HG03025 (cell line): ENCODE data around the gene SLC3A2.
"Not testable (repeated sequence)": the region's sequence is repeated elsewhere in the genome, so short reads cannot be mapped to it uniquely, and the experiment has no call there.

Experiments used
- ATAC-seq: cut with Tn5 transposase; IDR thresholded peaks from one replicate; pipeline ENCODE4 v1.9.1; 2021; ENCODE audit warnings: mild to moderate bottlenecking, moderate library complexity; ENCODE audit not compliant: unreplicated experiment, low FRiP score

SLC3A2 gene

GRCh38 chr11:62880803-62881578, at the start of gene SLC3A2:
Gene SLC3A2 (plus strand): TSS chr11:62880896. CDS start chr11:62881024, 128 bp downstream.
- ATAC-seq, result peak; percentile 69

DNA sequence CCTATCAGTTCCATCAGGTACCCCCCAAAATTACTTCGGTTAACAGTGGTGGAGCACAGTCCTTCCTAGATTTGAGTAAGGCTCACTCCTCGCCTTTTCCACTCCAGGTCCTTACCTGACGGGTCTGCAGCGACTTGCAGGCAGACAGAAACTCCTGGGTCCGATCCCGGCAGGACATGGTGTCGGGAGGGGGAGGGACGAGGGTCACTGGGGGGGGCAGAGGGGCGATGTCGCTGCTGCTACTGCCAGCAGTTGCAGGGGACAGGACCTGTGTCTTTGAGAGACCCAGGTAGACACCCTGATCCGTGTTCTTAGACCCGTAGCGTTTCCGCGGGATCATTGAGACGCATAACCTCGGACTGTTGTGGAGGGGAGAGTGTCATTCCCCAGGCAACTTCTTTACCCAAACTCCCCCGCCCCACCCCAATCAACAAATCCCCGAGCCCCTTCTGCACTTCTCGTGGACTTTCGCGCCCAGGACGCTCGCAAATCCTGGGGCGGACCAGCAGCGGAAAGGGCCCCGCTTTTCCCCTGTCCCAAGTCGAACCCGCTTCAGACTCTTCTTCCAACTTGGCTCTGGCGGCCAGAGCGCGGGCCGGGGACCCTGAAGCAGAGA, 49.7 kb upstream of the SLC3A2 start:
- ATAC-seq, result no peak

DNA sequence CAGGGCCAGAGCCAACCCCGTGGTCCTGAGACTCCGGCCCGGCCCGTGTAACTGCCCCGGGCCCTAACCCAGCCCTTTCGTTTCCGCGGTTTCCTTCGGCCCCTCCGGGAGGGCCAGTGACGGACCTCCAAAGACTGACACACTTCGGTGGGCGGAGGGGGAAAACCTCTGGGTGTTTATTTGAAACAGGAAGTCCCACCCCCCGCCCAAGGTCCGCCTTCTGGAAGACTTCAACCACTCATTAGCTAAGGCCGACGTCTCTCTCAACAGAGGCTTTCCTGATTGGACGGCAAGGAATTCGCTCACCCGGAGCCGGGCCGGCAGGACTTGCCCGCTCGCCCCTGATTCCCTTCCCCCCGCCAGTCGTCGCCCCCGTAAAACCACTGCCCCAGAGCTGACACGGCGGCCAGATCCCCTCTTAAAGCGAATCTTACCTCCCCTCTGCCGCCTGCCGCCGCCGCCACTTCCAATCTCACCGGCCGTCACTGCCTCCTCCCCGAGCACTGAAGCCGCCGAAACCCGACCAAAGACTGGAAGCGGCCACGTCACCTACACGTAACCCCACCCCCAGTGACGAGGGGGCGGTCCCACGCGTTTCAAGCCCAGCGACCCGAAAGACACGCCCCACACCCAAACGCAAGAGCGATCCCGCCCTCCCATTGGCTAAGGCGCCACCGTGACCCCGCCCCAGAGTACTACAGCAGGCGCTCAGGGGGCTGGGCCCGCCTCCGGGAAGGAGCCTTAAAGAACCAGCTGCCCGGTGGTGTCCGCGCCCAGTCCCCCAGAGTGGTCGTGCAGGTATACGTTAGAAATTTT, 49.0 kb upstream of the SLC3A2 start, which contains the start of gene STX5:
TSS of gene STX5 (minus strand) at position 532 of the 816 bp plus-strand sequence. CDS start 808 bp downstream, outside the sequence.
- ATAC-seq, result peak; percentile 71

GRCh38 chr11:62832336-62833234, 48.1 kb upstream of the SLC3A2 start, which contains the start of gene TEX54:
Gene TEX54 (minus strand): TSS chr11:62832841.
- peak; percentile 9 for ATAC-seq

- no peak for ATAC-seq
Measured at GRCh38 chr11:62835336-62835735, 45.4 kb upstream of the SLC3A2 start.

DNA sequence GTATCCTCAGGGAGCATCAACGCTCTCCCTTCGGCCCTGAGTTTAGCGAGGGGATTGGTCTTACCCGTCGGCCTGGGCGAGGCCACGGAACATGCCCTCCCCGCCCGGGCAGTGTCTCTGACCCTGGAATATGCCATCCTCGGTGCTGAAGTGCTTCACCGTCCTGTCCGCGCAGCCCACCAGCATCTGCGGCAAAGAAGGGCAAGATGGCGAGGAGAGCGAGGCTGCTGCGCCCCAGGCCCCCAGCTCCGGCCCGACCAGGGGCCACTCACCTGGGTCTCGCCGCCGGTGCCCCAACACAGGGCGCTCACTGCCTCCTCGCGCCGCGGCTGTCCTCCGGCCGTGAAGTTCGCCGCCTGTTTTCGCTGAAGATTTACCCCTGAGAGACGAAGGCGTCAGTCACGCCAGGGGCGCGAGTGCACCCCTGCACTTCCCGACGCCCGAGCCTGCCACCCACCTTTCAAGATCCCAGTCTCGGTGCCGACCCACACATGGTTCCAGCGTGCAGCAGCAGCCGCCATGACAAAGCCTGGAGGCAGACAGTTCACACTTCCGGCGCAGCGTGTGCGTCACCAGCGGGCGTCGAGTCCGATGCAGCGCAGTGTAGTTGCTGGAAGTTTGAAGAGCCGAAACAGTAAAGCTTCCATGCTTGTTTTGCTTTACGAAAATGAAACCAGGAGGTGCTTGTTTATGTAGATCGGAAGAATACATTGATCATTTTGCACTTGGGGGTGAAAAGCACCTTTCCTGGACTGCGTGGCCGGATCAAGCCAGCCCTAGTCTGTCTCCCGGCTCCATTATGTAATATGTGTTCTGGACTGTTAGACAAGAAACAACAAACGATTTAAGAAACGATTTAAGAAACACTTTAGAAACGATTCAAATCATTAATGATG, 41.4 kb upstream of the SLC3A2 start, which contains the start of gene WDR74:
TSS of gene WDR74 (minus strand) at position 541 of the 896 bp plus-strand sequence. CDS start at position 521, 20 bp downstream.
- peak; percentile 35 for ATAC-seq

GRCh38 chr11:62840721-62841360, 39.9 kb upstream of the SLC3A2 start:
- ATAC-seq, result peak; percentile 12

DNA sequence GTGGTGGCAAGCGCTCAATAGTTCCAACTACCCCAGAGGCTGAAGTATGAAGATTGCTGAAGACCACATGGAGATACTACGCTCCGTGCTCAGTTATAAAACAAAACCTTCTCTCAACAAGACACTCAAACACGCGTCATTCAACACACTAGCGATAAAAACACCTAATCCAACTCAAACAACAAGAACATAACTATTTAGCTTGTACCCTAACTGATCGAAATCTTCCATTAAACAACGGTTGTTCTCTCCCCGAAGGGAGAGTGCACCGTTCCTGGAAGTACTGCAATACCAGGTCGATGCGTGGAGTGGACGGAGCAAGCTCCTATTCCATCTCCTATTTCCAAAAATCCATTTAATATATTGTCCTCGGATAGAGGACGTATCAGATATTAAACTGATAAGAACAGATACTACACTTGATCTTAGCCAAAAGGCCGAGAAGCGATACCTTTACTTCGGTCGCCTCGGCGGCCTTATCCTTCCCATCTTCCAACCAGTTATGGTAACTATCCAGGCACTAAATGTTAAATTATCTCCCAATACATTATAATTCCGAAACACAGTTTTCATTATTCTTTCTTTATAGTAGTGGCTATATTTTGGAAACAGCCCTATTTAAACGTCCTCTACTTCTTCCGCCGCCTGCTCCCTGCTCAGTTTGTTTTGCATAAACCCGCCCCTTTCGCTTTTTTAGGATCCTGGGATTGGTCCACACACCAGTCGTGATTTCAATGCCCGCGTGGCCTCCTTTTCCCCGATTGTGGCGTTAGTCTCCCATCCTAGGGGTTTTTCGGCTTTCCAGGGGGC, 39.1 kb upstream of the SLC3A2 start:
- ATAC-seq, result peak; percentile 37

DNA sequence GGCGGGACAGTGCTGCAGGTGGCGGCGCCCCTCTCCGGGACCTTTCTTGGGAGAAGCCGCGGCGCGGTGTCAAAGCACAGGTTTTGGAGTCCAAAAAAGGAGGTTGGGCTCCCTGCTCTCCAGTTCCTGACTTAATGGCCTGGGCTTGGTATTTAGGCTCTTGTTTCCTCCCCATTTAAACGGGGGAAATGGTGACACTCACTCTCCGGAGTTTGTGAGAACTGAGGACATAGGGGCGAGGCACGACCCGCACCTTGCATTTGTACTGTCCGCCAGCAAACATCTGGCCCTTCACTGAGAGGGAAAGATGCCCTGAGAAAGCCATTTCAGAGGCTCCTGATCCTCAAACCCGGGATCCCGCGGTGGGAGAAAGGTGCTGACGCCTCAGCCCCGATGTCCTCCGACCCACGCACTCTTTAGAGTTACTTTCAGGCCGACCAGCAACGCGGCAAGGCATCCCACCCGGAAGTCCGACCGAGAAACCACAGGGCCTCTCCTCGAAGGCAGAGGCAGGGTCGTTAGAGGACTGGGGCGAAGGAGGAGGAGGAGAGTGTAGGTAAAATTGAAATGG, 38.4 kb upstream of the SLC3A2 start:
- no peak for ATAC-seq

DNA sequence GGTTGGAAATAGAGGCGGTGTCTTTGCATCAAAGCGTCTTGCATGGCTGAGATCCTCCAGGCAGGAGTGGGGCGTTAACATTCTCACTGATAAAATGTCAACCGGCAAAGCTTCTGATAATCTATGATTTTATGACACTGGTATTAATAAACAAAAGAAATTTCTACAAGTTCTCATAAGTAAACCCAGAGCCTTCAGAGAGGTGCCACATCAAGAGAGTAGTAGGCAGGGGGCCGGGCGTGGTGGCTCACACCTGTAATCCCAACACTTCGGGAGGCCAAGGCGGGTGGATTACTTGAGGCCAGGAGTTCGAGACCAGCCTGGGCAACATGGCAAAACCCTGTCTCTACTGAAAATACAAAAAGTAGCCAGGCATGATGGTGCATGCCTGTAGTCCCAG, 37.8 kb upstream of the SLC3A2 start:
- ATAC-seq, result not testable (repeated sequence)

GRCh38 chr11:62843466-62843865, 37.2 kb upstream of the SLC3A2 start:
- no peak for ATAC-seq

GRCh38 chr11:62844154-62844553, 36.5 kb upstream of the SLC3A2 start:
- ATAC-seq, result no peak

- ATAC-seq, result no peak
Measured at GRCh38 chr11:62846177-62846576, 34.5 kb upstream of the SLC3A2 start.

- no peak for ATAC-seq
Measured at GRCh38 chr11:62847767-62848314, 32.9 kb upstream of the SLC3A2 start.

DNA sequence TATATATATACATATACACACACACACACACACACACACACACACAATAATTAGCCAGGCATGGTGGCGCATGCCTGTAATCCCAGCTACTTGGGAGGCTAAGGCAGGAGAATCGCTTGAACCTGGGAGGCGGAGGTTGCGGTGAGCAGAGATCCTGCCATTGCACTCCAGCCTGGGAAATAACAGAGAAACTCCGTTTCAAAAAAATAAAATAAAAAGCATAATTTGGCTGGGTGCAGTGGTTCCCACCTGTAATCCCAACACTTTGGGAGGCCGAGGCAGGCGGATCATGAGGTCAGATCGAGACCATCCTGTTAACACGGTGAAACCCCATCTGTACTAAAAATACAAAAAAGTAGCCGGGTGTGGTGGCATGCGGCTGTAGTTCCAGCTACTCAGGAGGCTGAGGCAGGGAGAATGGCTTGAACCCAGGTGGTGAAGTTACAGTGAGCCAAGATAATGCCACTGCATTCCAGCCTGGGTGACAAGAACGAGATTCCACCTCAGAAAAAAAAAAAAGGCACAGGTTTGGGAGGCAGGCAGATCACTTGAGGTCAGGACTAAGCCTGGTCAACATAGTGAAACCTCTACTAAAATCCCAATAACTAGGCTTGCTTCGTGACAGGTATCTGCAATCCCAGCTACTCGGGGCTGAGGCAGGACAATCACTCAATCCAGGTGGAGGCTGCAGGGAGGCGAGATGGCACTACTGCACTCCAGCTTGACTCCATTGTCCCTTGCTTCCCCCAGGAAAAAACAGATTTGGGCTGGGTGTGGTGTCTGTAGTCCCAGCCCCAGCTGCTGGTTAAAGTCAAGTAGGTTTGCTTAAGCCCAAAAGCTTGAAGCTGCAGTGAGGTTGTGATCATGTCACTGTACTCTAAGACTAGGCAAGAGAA, 29.5 kb upstream of the SLC3A2 start:
- no peak for ATAC-seq
